ENCODE results near the gene CPED1. TPM values are rescaled to one million over a fixed set of nuclear protein-coding genes. Genes with fewer than 3 reads are reported as not detected.

The CPED1 gene
- total RNA-seq, 3 donors from 2014 or later (not counting 1 experiment from before 2014, with no cell fraction given) = 0.50 to 1.3 (median 0.96) TPM

GRCh38 chr7:121327671-121328070 lies 339.2 kb downstream of the CPED1 start:
- Histone ChIP-seq H3K36me3 (ENCODE audit: control insufficient read depth, insufficient read depth, low read length) (no peaks in the 10 kb centered on the region), H3K9me3 (ENCODE audit: control insufficient read depth, insufficient read depth, low read length) (no peaks in the 10 kb centered on the region), H3K4me1 (ENCODE audit: control insufficient read depth, insufficient read depth, low read length) (peaks cover 16% of the 10 kb centered on the region), H3K27ac (ENCODE audit: low read length) (no peak overlapping the region), H3K27me3 (ENCODE audit: control insufficient read depth, insufficient read depth, low read length) (peaks cover 20% of the 10 kb centered on the region), H3K4me3 (ENCODE audit: low read length) (no peak overlapping the region)
- H3K9me3 Mint-ChIP-seq = no peaks in the 10 kb centered on the region
- H3K4me1 Mint-ChIP-seq = peaks cover 16 to 22% of the 10 kb centered on the region in 2 donors
- intact Hi-C loops (cut with micrococcal nuclease) = no loop called here
- H3K27ac Mint-ChIP-seq = no peak overlapping the region
- no peaks in the 10 kb centered on the region for H3K36me3 Mint-ChIP-seq
- 96% methylated on average over 4 of the region's 5 CpGs for WGBS (ENCODE audit: insufficient coverage)
- no peak overlapping the region for H3K4me3 Mint-ChIP-seq
- peaks cover 54 to 81% of the 10 kb centered on the region in 2 donors for H3K27me3 Mint-ChIP-seq (ENCODE audit: low read depth in 2 of 2)
- TF ChIP-seq CTCF (IDR thresholded peaks at IDR 0.05) = no peak
- DNase-seq (no peak), ATAC-seq (no peak)

GRCh38 chr7:121328508-121329190 lies 340.1 kb downstream of the CPED1 start, which contains the start of gene WNT16:
TSS of gene WNT16 (plus strand) at chr7:121329000. CDS start at chr7:121329293, 293 bp downstream.
- no peak for DNase-seq
- H3K4me3 Mint-ChIP-seq = peak within 1 kb of the TSS; percentile 45
- H3K27ac Mint-ChIP-seq = no peak within 1 kb of the TSS
- WGBS (ENCODE audit: insufficient coverage) = 21% methylated on average over 21 of the region's 27 CpGs
- no peaks in the 10 kb centered on the region for H3K9me3 Mint-ChIP-seq
- Histone ChIP-seq H3K27me3 (ENCODE audit: control insufficient read depth, insufficient read depth, low read length) (peaks cover 20% of the 10 kb centered on the region), H3K36me3 (ENCODE audit: control insufficient read depth, insufficient read depth, low read length) (no peaks in the 10 kb centered on the region), H3K27ac (ENCODE audit: low read length) (no peak within 1 kb of the TSS), H3K4me3 (ENCODE audit: low read length) (peak within 1 kb of the TSS; percentile 38), H3K9me3 (ENCODE audit: control insufficient read depth, insufficient read depth, low read length) (no peaks in the 10 kb centered on the region), H3K4me1 (ENCODE audit: control insufficient read depth, insufficient read depth, low read length) (peaks cover 16% of the 10 kb centered on the region)
- H3K27me3 Mint-ChIP-seq (ENCODE audit: low read depth in 2 of 2) = peaks cover 52 to 76% of the 10 kb centered on the region in 2 donors
- H3K4me1 Mint-ChIP-seq = peaks cover 16 to 22% of the 10 kb centered on the region in 2 donors
- intact Hi-C loops (cut with micrococcal nuclease) = no loop called here
- ATAC-seq = no peak
- no peak for TF ChIP-seq CTCF (IDR thresholded peaks at IDR 0.05)
- H3K36me3 Mint-ChIP-seq = no peaks in the 10 kb centered on the region

GRCh38 chr7:121329191-121330052 lies 340.9 kb downstream of the CPED1 start:
- Histone ChIP-seq H3K9me3 (ENCODE audit: control insufficient read depth, insufficient read depth, low read length) (no peaks in the 10 kb centered on the region), H3K27ac (ENCODE audit: low read length) (no peak overlapping the region), H3K27me3 (ENCODE audit: control insufficient read depth, insufficient read depth, low read length) (peaks cover 24% of the 10 kb centered on the region), H3K36me3 (ENCODE audit: control insufficient read depth, insufficient read depth, low read length) (no peaks in the 10 kb centered on the region), H3K4me1 (ENCODE audit: control insufficient read depth, insufficient read depth, low read length) (peaks cover 16% of the 10 kb centered on the region), H3K4me3 (ENCODE audit: low read length) (peak overlapping the region; percentile 38)
- intact Hi-C loops (cut with micrococcal nuclease) = no loop called here
- H3K27ac Mint-ChIP-seq = no peak overlapping the region
- no peak for TF ChIP-seq CTCF (IDR thresholded peaks at IDR 0.05)
- peak overlapping the region; percentile 45 for H3K4me3 Mint-ChIP-seq
- WGBS (ENCODE audit: insufficient coverage) = 6% methylated on average over 47 of the region's 47 CpGs
- no peaks in the 10 kb centered on the region for H3K9me3 Mint-ChIP-seq
- H3K4me1 Mint-ChIP-seq = peaks cover 16 to 22% of the 10 kb centered on the region in 2 donors
- no peaks in the 10 kb centered on the region for H3K36me3 Mint-ChIP-seq
- ATAC-seq (peak in 1 of 3 donors; percentile 40), DNase-seq (peak in 1 of 2 donors; percentile 7)
- H3K27me3 Mint-ChIP-seq (ENCODE audit: low read depth in 2 of 2) = peaks cover 47 to 75% of the 10 kb centered on the region in 2 donors

Data from natural killer cell (primary cell).